Hepatocyte (in vitro differentiated cells): ENCODE results near the gene MACF1. TPM values are rescaled to one million over a fixed set of nuclear protein-coding genes. Genes with fewer than 3 reads are reported as not detected.

Experiments used
- DNase-seq: peaks from one replicate; pipeline ENCODE4 v3.0.0-alpha.2; 2016; ENCODE audit warnings: low spot score
- H2AFZ ChIP-seq: fragments of 200-600 bp; sonication (generic); 2 replicates; pipeline ENCODE4 v1.6.0; 2016; ENCODE audit warnings: antibody characterized with exemption, mild to moderate bottlenecking
- H3K27ac ChIP-seq: fragments of 200-600 bp; sonication (generic); 2 replicates; pipeline ENCODE4 v1.5.1; 2016; ENCODE audit warnings: mild to moderate bottlenecking
- H3K27me3 ChIP-seq: fragments of 200-600 bp; sonication (generic); 2 replicates; pipeline ENCODE4 v1.6.1; 2016
- H3K36me3 ChIP-seq: fragments of 200-600 bp; sonication (generic); replicated peaks from 2 replicates; pipeline ENCODE4 v1.5.1; 2016; ENCODE audit warnings: low read depth; ENCODE audit not compliant: insufficient read depth
- H3K4me1 ChIP-seq: fragments of 200-600 bp; sonication (generic); 2 replicates; pipeline ENCODE4 v1.5.1; 2016; ENCODE audit warnings: mild to moderate bottlenecking, moderate library complexity; ENCODE audit not compliant: insufficient read depth
- H3K4me2 ChIP-seq: fragments of 200-600 bp; sonication (generic); 2 replicates; pipeline ENCODE4 v1.6.0; 2016
- H3K4me3 ChIP-seq: fragments of 200-600 bp; sonication (generic); 2 replicates; pipeline ENCODE4 v1.5.1; 2016; ENCODE audit warnings: mild to moderate bottlenecking
- H3K79me2 ChIP-seq: fragments of 200-600 bp; sonication (generic); 2 replicates; pipeline ENCODE4 v1.6.0; 2017; ENCODE audit warnings: mild to moderate bottlenecking
- H3K9me2 ChIP-seq: fragments of 200-600 bp; sonication (generic); replicated peaks from 2 replicates; pipeline ENCODE4 v1.6.0; 2017; ENCODE audit warnings: mild to moderate bottlenecking; ENCODE audit not compliant: insufficient read depth
- H3K9me3 ChIP-seq: fragments of 200-600 bp; sonication (generic); 2 replicates; pipeline ENCODE4 v1.5.1; 2016; ENCODE audit warnings: low read depth, mild to moderate bottlenecking
- H4K20me1 ChIP-seq: fragments of 200-600 bp; sonication (generic); 2 replicates; pipeline ENCODE4 v1.6.0; 2016; ENCODE audit warnings: mild to moderate bottlenecking; ENCODE audit not compliant: insufficient read depth, poor library complexity, severe bottlenecking
- CTCF ChIP-seq: fragments of 200-600 bp; sonication (generic); IDR thresholded peaks from 2 replicates; pipeline ENCODE4 v1.5.1; 2016; ENCODE audit warnings: antibody characterized with exemption, mild to moderate bottlenecking; ENCODE audit not compliant: poor library complexity
- EZH2 ChIP-seq: fragments of 200-600 bp; sonication (generic); IDR thresholded peaks from 2 replicates; pipeline ENCODE4 v1.6.1; 2016; ENCODE audit warnings: antibody characterized with exemption, mild to moderate bottlenecking, borderline replicate concordance
- EZH2phosphoT487 ChIP-seq: fragments of 200-600 bp; sonication (generic); IDR thresholded peaks from one replicate; pipeline ENCODE4 v1.6.1; 2018; ENCODE audit warnings: antibody characterized with exemption, mild to moderate bottlenecking, low read depth, moderate library complexity; ENCODE audit not compliant: unreplicated experiment, severe bottlenecking
- WGBS: methylation state at CpG from one replicate; pipeline ENCODE4 v1.1.6; 2016; ENCODE audit warnings: low lambda C conversion rate; ENCODE audit errors: missing lambda C conversion rate; 5-methylcytosine and 5-hydroxymethylcytosine counted together
- polyA plus RNA-seq: library from polyadenylated mRNA; unstranded; fragments of >200 nt; fragmentation: Nextera tagmentation; extraction: Ambion mirVana; gene quantifications from 2 replicates; pipeline ENCODE4 v1.2.1, GENCODE V29; 2016
- total RNA-seq: library from RNA; depleted of rRNA; stranded (reverse); fragments of >200 nt; gene quantifications from 2 replicates; pipeline ENCODE4 v1.2.3, GENCODE V29; 2014

Gene MACF1
- total and polyA plus RNA-seq, 2 experiments from 2014 or later = 47.1 to 136 TPM

GRCh38 chr1:39342776-39343175 lies 138.3 kb downstream of the MACF1 start:
- H3K27me3 ChIP-seq = no peaks in the 10 kb centered on the region
- no peak for DNase-seq
- H3K27ac ChIP-seq = no peak overlapping the region
- 84% methylated on average over 3 of the region's 3 CpGs for WGBS
- H3K9me3 ChIP-seq = no peaks in the 10 kb centered on the region
- no peaks in the 10 kb centered on the region for H4K20me1 ChIP-seq
- no peak overlapping the region for H3K4me3 ChIP-seq
- no peak overlapping the region for H2AFZ ChIP-seq
- H3K36me3 ChIP-seq = peaks cover 3% of the 10 kb centered on the region
- no peaks in the 10 kb centered on the region for H3K4me1 ChIP-seq
- TF ChIP-seq EZH2 (no peak), CTCF (no peak), EZH2phosphoT487 (no peak)
- H3K79me2 ChIP-seq = no peaks in the 10 kb centered on the region
- H3K9me2 ChIP-seq = no peaks in the 10 kb centered on the region
- no peak overlapping the region for H3K4me2 ChIP-seq

- H2AFZ ChIP-seq = no peak overlapping the region
- 88% methylated on average over 11 of the region's 12 CpGs for WGBS
- no peaks in the 10 kb centered on the region for H3K36me3 ChIP-seq
- H3K79me2 ChIP-seq = no peaks in the 10 kb centered on the region
- no peaks in the 10 kb centered on the region for H3K9me2 ChIP-seq
- DNase-seq = no peak
- no peak for TF ChIP-seq CTCF
- no peak for TF ChIP-seq EZH2
- no peak for TF ChIP-seq EZH2phosphoT487
- H4K20me1 ChIP-seq = no peaks in the 10 kb centered on the region
- no peaks in the 10 kb centered on the region for H3K9me3 ChIP-seq
- H3K4me1 ChIP-seq = no peaks in the 10 kb centered on the region
- no peaks in the 10 kb centered on the region for H3K27me3 ChIP-seq
- H3K27ac ChIP-seq = no peak overlapping the region
- H3K4me2 ChIP-seq = no peak overlapping the region
- H3K4me3 ChIP-seq = no peak overlapping the region
Measured at GRCh38 chr1:39344394-39345154, 140.1 kb downstream of the MACF1 start.

- DNase-seq = no peak
- H3K27me3 ChIP-seq = no peaks in the 10 kb centered on the region
- TF ChIP-seq EZH2phosphoT487 = no peak
- no peak for TF ChIP-seq CTCF
- no peak for TF ChIP-seq EZH2
- H3K9me2 ChIP-seq = no peaks in the 10 kb centered on the region
- H3K4me2 ChIP-seq = no peak overlapping the region
- H3K79me2 ChIP-seq = no peaks in the 10 kb centered on the region
- no peaks in the 10 kb centered on the region for H3K9me3 ChIP-seq
- no peak overlapping the region for H3K4me3 ChIP-seq
- no peaks in the 10 kb centered on the region for H3K4me1 ChIP-seq
- WGBS = 100% methylated on average over 1 of the region's 2 CpGs
- H2AFZ ChIP-seq = no peak overlapping the region
- H3K27ac ChIP-seq = no peak overlapping the region
- H3K36me3 ChIP-seq = no peaks in the 10 kb centered on the region
- no peaks in the 10 kb centered on the region for H4K20me1 ChIP-seq
Measured at GRCh38 chr1:39346872-39347271, 142.4 kb downstream of the MACF1 start.
